Renal pelvis (tissue), 4 donors: Measurements from ENCODE around the gene ITGB1. TPM values are rescaled to one million over a fixed set of nuclear protein-coding genes. Genes with fewer than 3 reads are reported as not detected.
"Not testable (repeated sequence)": the region's sequence is repeated elsewhere in the genome, so short reads cannot be mapped to it uniquely, and the experiment has no call there.

Source experiments
- DNase-seq: peaks from one replicate; pipeline ENCODE4 v3.0.0-alpha.2; 2013
- polyA plus RNA-seq, 3 donors: library from polyadenylated mRNA; unstranded; fragments of 120-200 nt; gene quantifications; one replicate each; pipeline ENCODE4 v1.2.1, GENCODE V29; 2013; ENCODE audit not compliant: insufficient read length in 3 of 3

Gene ITGB1
- polyA plus RNA-seq, 3 donors: 477 to 578 (median 541) TPM

- DNase-seq: no peak
Observed at GRCh38 chr10:32982911-32983909, 25.2 kb upstream of the ITGB1 start.

- DNase-seq: no peak
Observed at GRCh38 chr10:32982293-32982709, 24.3 kb upstream of the ITGB1 start.

- DNase-seq: no peak
Observed at GRCh38 chr10:32981760-32982159, 23.7 kb upstream of the ITGB1 start.

GRCh38 chr10:32980558-32981468, 22.8 kb upstream of the ITGB1 start:
- DNase-seq: peak; percentile 73

GRCh38 chr10:32980242-32980557, 22.2 kb upstream of the ITGB1 start:
- no peak for DNase-seq

- DNase-seq: not testable (repeated sequence)
Observed at GRCh38 chr10:32979719-32980118, 21.7 kb upstream of the ITGB1 start.

GRCh38 chr10:32979041-32979440, 21.0 kb upstream of the ITGB1 start:
- DNase-seq: no peak

GRCh38 chr10:32977846-32978809, 20.1 kb upstream of the ITGB1 start:
- not testable (repeated sequence) for DNase-seq

- no peak for DNase-seq
Observed at GRCh38 chr10:32976338-32976737, 18.3 kb upstream of the ITGB1 start.

- no peak for DNase-seq
Observed at GRCh38 chr10:32972929-32973328, 14.9 kb upstream of the ITGB1 start.

- no peak for DNase-seq
Observed at GRCh38 chr10:32972460-32972859, 14.4 kb upstream of the ITGB1 start.

- no peak for DNase-seq
Observed at GRCh38 chr10:32971536-32972091, 13.6 kb upstream of the ITGB1 start.

- no peak for DNase-seq
Observed at GRCh38 chr10:32970910-32971309, 12.9 kb upstream of the ITGB1 start.

GRCh38 chr10:32964270-32964669, 6.2 kb upstream of the ITGB1 start:
- DNase-seq: no peak

- no peak for DNase-seq
Observed at GRCh38 chr10:32963096-32963495, 5.1 kb upstream of the ITGB1 start.

GRCh38 chr10:32962521-32962920, 4.5 kb upstream of the ITGB1 start:
- no peak for DNase-seq

- DNase-seq: peak; percentile 58
Observed at GRCh38 chr10:32961895-32962369, 3.9 kb upstream of the ITGB1 start.

GRCh38 chr10:32961343-32961894, 3.4 kb upstream of the ITGB1 start:
- no peak for DNase-seq

GRCh38 chr10:32960022-32960421, 2.0 kb upstream of the ITGB1 start:
- no peak for DNase-seq
